Upper lobe of left lung (tissue), 4 donors: Measurements from ENCODE around the gene TMEM106C.

ENCODE experiments used
- CTCF ChIP-seq, 6 experiments: fragments of 450-650 bp in 4 of 6; fragments of 200-600 bp in 2 of 6; sonication (generic) in 2 of 6; IDR thresholded peaks; one replicate each; pipeline ENCODE4 v1.5.1; 2016 to 2019; ENCODE audit warnings: antibody characterized with exemption in 6 of 6
- EP300 ChIP-seq, 4 donors: sonication (generic); formaldehyde crosslinking; IDR thresholded peaks; one replicate each; pipeline ENCODE4 v1.5.1; 2017; ENCODE audit warnings: antibody characterized with exemption in 4 of 4, control low read depth in 2 of 4
- POLR2A ChIP-seq, 4 donors: fragments of 450-650 bp; IDR thresholded peaks; one replicate each; pipeline ENCODE4 v1.5.1; 2016 to 2017; ENCODE audit warnings: antibody characterized with exemption in 4 of 4, mild to moderate bottlenecking in 2 of 4
- POLR2AphosphoS5 ChIP-seq, 2 donors: sonication (generic); formaldehyde crosslinking; IDR thresholded peaks; one replicate each; pipeline ENCODE4 v1.5.1; 2017; ENCODE audit warnings: antibody characterized with exemption in 2 of 2

GRCh38 chr12:47990351-47991105 is 27.1 kb downstream of the TMEM106C start:
- TF ChIP-seq CTCF (IDR thresholded peaks at IDR 0.05): no peak
- TF ChIP-seq EP300 (IDR thresholded peaks at IDR 0.05): no peak
- no peak for TF ChIP-seq POLR2A (IDR thresholded peaks at IDR 0.05)
- TF ChIP-seq POLR2AphosphoS5 (IDR thresholded peaks at IDR 0.05): no peak
